H9 (cell line): ENCODE measurements around the gene LRRTM1. TPM values are rescaled to one million over a fixed set of nuclear protein-coding genes. Genes with fewer than 3 reads are reported as not detected.

ENCODE experiments used
- DNase-seq: peaks from one replicate; pipeline ENCODE4 v3.0.0-alpha.2; 2017
- H2AFZ ChIP-seq: one replicate; pipeline ENCODE4 v1.6.1; 2013; ENCODE audit warnings: mild to moderate bottlenecking, low read length, control low read depth, moderate library complexity
- H2AK5ac ChIP-seq: 2 replicates; pipeline ENCODE4 v1.6.1; 2013; ENCODE audit warnings: low read length, control low read depth, mixed read lengths; ENCODE audit not compliant: insufficient read length
- H2BK120ac ChIP-seq: one replicate; pipeline ENCODE4 v1.6.1; 2013; ENCODE audit warnings: low read depth, mild to moderate bottlenecking, low read length, control low read depth, inconsistent platforms; ENCODE audit not compliant: poor library complexity, severe bottlenecking
- H2BK12ac ChIP-seq: 2 replicates; pipeline ENCODE4 v1.6.1; 2013; ENCODE audit warnings: low read length, control low read depth, mixed read lengths, low read depth; ENCODE audit not compliant: insufficient read length
- H2BK15ac ChIP-seq: 2 replicates; pipeline ENCODE4 v1.6.1; 2013; ENCODE audit warnings: low read depth, low read length, control low read depth
- H2BK20ac ChIP-seq: one replicate; pipeline ENCODE4 v1.6.1; 2013; ENCODE audit warnings: low read depth, mild to moderate bottlenecking, low read length, control low read depth, inconsistent platforms; ENCODE audit not compliant: poor library complexity, severe bottlenecking
- H2BK5ac ChIP-seq: 2 replicates; pipeline ENCODE4 v1.6.1; 2013; ENCODE audit warnings: low read length, control low read depth, mixed read lengths; ENCODE audit not compliant: insufficient read length
- H3K14ac ChIP-seq: 2 replicates; pipeline ENCODE4 v1.6.1; 2013; ENCODE audit warnings: low read length, control low read depth; ENCODE audit not compliant: insufficient read depth
- H3K18ac ChIP-seq: 2 replicates; pipeline ENCODE4 v1.6.1; 2013; ENCODE audit warnings: low read depth, mild to moderate bottlenecking, mixed read lengths, low read length, control low read depth; ENCODE audit not compliant: insufficient read length
- H3K23ac ChIP-seq: 2 replicates; pipeline ENCODE4 v1.6.1; 2013; ENCODE audit warnings: low read length, control low read depth, mixed read lengths, low read depth; ENCODE audit not compliant: insufficient read length
- H3K23me2 ChIP-seq: 2 replicates; pipeline ENCODE4 v1.6.1; 2013; ENCODE audit warnings: low read depth, mild to moderate bottlenecking, mixed read lengths, low read length, control low read depth; ENCODE audit not compliant: insufficient read length, poor library complexity, severe bottlenecking
- H3K27ac ChIP-seq: 2 replicates; pipeline ENCODE4 v1.5.1; 2013; ENCODE audit warnings: low read length, control low read depth, mixed read lengths, low read depth; ENCODE audit not compliant: insufficient read length
- H3K27me3 ChIP-seq: 2 replicates; pipeline ENCODE4 v1.6.1; 2013; ENCODE audit warnings: low read length, control low read depth, inconsistent platforms; ENCODE audit not compliant: insufficient read depth
- H3K4ac ChIP-seq: 2 replicates; pipeline ENCODE4 v1.6.1; 2013; ENCODE audit warnings: low read depth, mild to moderate bottlenecking, control low read depth, inconsistent platforms, low read length, moderate library complexity
- H3K4me1 ChIP-seq: 2 replicates; pipeline ENCODE4 v1.6.1; 2013; ENCODE audit warnings: low read length, control low read depth, inconsistent platforms; ENCODE audit not compliant: insufficient read depth
- H3K4me2 ChIP-seq: 2 replicates; pipeline ENCODE4 v1.6.1; 2013; ENCODE audit warnings: low read length, control low read depth, mixed read lengths; ENCODE audit not compliant: insufficient read length, insufficient read depth
- H3K56ac ChIP-seq: 2 replicates; pipeline ENCODE4 v1.6.1; 2013; ENCODE audit warnings: low read depth, mild to moderate bottlenecking, mixed read lengths, low read length, control low read depth; ENCODE audit not compliant: insufficient read length
- H3K79me1 ChIP-seq: 2 replicates; pipeline ENCODE4 v1.6.1; 2013; ENCODE audit warnings: low read depth, mild to moderate bottlenecking, moderate library complexity, low read length, control low read depth, inconsistent platforms; ENCODE audit not compliant: insufficient read depth, poor library complexity, severe bottlenecking
- H3K79me2 ChIP-seq: 2 replicates; pipeline ENCODE4 v1.6.1; 2013; ENCODE audit warnings: low read length, control low read depth, inconsistent platforms; ENCODE audit not compliant: insufficient read depth
- H3K9ac ChIP-seq: 2 replicates; pipeline ENCODE4 v1.6.1; 2013; ENCODE audit warnings: low read length, control low read depth, mixed read lengths; ENCODE audit not compliant: insufficient read length; ENCODE audit errors: extremely low read depth
- H3K9me3 ChIP-seq: one replicate; pipeline ENCODE4 v1.6.1; 2013; ENCODE audit warnings: low read depth, low read length, inconsistent platforms; ENCODE audit not compliant: control insufficient read depth
- H3T11ph ChIP-seq: one replicate; pipeline ENCODE4 v1.6.1; 2013; ENCODE audit warnings: mild to moderate bottlenecking, low read length, control low read depth, inconsistent platforms
- H4K20me1 ChIP-seq: one replicate; pipeline ENCODE4 v1.6.1; 2013; ENCODE audit not compliant: control insufficient read depth, insufficient read length, insufficient read depth
- H4K5ac ChIP-seq: 2 replicates; pipeline ENCODE4 v1.6.1; 2013; ENCODE audit warnings: low read depth, mild to moderate bottlenecking, mixed read lengths, low read length, control low read depth; ENCODE audit not compliant: insufficient read length
- H4K8ac ChIP-seq: replicated peaks from 2 replicates; pipeline ENCODE4 v1.6.1; 2013; ENCODE audit warnings: low read length, control low read depth, mixed read lengths, low read depth; ENCODE audit not compliant: insufficient read length
- H4K91ac ChIP-seq: 2 replicates; pipeline ENCODE4 v1.6.1; 2013; ENCODE audit warnings: low read depth, mild to moderate bottlenecking, moderate library complexity, mixed read lengths, low read length, control low read depth; ENCODE audit not compliant: insufficient read length
- H3K27ac Mint-ChIP-seq, 3 experiments: 2 replicates in 2 of 3; 3 replicates in 1 of 3; pipeline ENCODE4 v1.8.0; 2020 to 2021; ENCODE audit warnings: mixed read lengths in 3 of 3, mild to moderate bottlenecking in 1 of 3, moderate library complexity in 1 of 3
- H3K27me3 Mint-ChIP-seq: 2 replicates; pipeline ENCODE4 v1.8.0; 2021; ENCODE audit warnings: low read depth, mild to moderate bottlenecking, moderate library complexity, mixed read lengths
- H3K36me3 Mint-ChIP-seq, 3 experiments: 2 replicates in 2 of 3; 3 replicates in 1 of 3; pipeline ENCODE4 v1.8.0; 2020 to 2021; ENCODE audit warnings: low read depth in 3 of 3, mixed read lengths in 3 of 3; ENCODE audit not compliant: insufficient read depth in 1 of 3
- H3K4me1 Mint-ChIP-seq, 2 experiments: 2 replicates each; pipeline ENCODE4 v1.8.0; 2020; ENCODE audit warnings: mixed read lengths in 2 of 2
- H3K4me3 Mint-ChIP-seq, 2 experiments: 2 replicates in 1 of 2; 3 replicates in 1 of 2; pipeline ENCODE4 v1.8.0; 2020 to 2021; ENCODE audit warnings: mild to moderate bottlenecking in 2 of 2, mixed read lengths in 2 of 2, moderate library complexity in 1 of 2
- H3K9me3 Mint-ChIP-seq, 2 experiments: 2 replicates in 1 of 2; 3 replicates in 1 of 2; pipeline ENCODE4 v1.8.0; 2020; ENCODE audit warnings: mild to moderate bottlenecking in 2 of 2, mixed read lengths in 2 of 2, moderate library complexity in 1 of 2
- WGBS: extraction: QIAGEN DNeasy Blood & Tissue Kit; methylation state at CpG from one replicate; pipeline ENCODE4 v1.1.7; 2013; ENCODE audit warnings: missing lambda C conversion rate, low lambda C conversion rate, mixed read lengths; ENCODE audit not compliant: insufficient read length; ENCODE audit errors: extremely low coverage; 5-methylcytosine and 5-hydroxymethylcytosine counted together
- total RNA-seq: library from RNA; stranded (reverse); gene quantifications from 2 replicates; pipeline ENCODE4 v1.2.1, GENCODE V29; 2021
- TF ChIP-seq, protein P1 (sequence below): fragments of 200-600 bp; sonication (generic); conservative IDR thresholded peaks from 3 replicates; pipeline ENCODE4 v1.8.0; 2021; ENCODE audit warnings: antibody characterized with exemption, mild to moderate bottlenecking

Gene LRRTM1
- total RNA-seq, 1 experiment from 2014 or later: 1.2 TPM

DNA sequence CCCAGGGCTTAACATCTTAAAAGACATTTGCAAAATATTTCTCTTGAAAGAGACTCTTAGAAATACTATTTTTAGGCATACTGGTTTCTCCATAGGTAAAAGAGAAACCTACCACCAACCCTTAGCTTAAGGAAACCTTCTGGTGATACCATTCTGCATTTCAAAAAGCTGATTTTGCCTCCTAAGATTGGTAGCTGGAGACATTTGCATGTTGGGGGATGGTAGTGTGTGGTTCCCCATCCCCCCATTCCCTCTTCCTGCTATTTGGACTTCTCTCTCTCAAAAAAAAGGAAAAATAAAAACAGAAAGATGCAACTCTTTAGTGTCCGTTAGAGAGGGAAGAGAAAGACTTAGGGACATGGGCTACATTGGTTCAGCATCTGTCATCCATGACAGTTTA is 4.2 kb downstream of the LRRTM1 start:
- H2BK12ac ChIP-seq: no peak overlapping the region
- H3K14ac ChIP-seq: no peak overlapping the region
- H3K79me1 ChIP-seq: no peaks in the 10 kb centered on the region
- no peak for DNase-seq
- Mint-ChIP-seq H3K4me1 (peaks cover 60 to 63% of the 10 kb centered on the region in 2 experiments), H3K27ac (peak overlapping the region in 1 of 3 experiments; percentile 25; a peak in 3 of 7 replicates), H3K9me3 (peaks cover 0 to 2% of the 10 kb centered on the region in 2 experiments; a peak in 2 of 5 replicates), H3K27me3 (peaks cover 53% of the 10 kb centered on the region), H3K36me3 (peaks cover 0 to 2% (median 0%) of the 10 kb centered on the region in 3 experiments; a peak in 1 of 7 replicates), H3K4me3 (peak overlapping the region; percentile 4 to 58; a peak in 2 of 5 replicates)
- H3K4me1 ChIP-seq: peaks cover 13% of the 10 kb centered on the region; the same call in 1 of the 2 replicates
- no CpG with 5 or more reads among the region's 1 CpG for WGBS
- no peak overlapping the region for H3K23ac ChIP-seq
- no peak overlapping the region for H3K9ac ChIP-seq
- H4K8ac ChIP-seq: no peak overlapping the region
- H3K27me3 ChIP-seq: peaks cover 35% of the 10 kb centered on the region
- no peak overlapping the region for H3T11ph ChIP-seq
- H3K27ac ChIP-seq: no peak overlapping the region
- TF ChIP-seq, protein P1, sequence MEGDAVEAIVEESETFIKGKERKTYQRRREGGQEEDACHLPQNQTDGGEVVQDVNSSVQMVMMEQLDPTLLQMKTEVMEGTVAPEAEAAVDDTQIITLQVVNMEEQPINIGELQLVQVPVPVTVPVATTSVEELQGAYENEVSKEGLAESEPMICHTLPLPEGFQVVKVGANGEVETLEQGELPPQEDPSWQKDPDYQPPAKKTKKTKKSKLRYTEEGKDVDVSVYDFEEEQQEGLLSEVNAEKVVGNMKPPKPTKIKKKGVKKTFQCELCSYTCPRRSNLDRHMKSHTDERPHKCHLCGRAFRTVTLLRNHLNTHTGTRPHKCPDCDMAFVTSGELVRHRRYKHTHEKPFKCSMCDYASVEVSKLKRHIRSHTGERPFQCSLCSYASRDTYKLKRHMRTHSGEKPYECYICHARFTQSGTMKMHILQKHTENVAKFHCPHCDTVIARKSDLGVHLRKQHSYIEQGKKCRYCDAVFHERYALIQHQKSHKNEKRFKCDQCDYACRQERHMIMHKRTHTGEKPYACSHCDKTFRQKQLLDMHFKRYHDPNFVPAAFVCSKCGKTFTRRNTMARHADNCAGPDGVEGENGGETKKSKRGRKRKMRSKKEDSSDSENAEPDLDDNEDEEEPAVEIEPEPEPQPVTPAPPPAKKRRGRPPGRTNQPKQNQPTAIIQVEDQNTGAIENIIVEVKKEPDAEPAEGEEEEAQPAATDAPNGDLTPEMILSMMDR: no peak
- no peak overlapping the region for H2AK5ac ChIP-seq
- H3K79me2 ChIP-seq: no peaks in the 10 kb centered on the region
- no peak overlapping the region for H4K5ac ChIP-seq
- peak overlapping the region; percentile 52 for H3K4me2 ChIP-seq
- no peaks in the 10 kb centered on the region for H3K9me3 ChIP-seq
- H3K56ac ChIP-seq: no peak overlapping the region
- no peak overlapping the region for H2BK5ac ChIP-seq
- no peak overlapping the region for H2AFZ ChIP-seq
- no peak overlapping the region for H2BK15ac ChIP-seq
- H3K18ac ChIP-seq: no peak overlapping the region
- no peak overlapping the region for H4K91ac ChIP-seq
- H2BK20ac ChIP-seq: no peak overlapping the region
- peaks cover 22% of the 10 kb centered on the region for H3K23me2 ChIP-seq
- no peak overlapping the region for H2BK120ac ChIP-seq
- no peaks in the 10 kb centered on the region for H4K20me1 ChIP-seq
- H3K4ac ChIP-seq: no peak overlapping the region
